HepG2 (cell line): ENCODE measurements around the gene ELAVL2. TPM values are rescaled to one million over a fixed set of nuclear protein-coding genes. Genes with fewer than 3 reads are reported as not detected.

Source experiments
- ATAC-seq: fragments of 200-7000 bp; cut with Tn5 transposase; 3 replicates; pipeline ENCODE4 v1.9.1; 2020; ENCODE audit warnings: mild to moderate bottlenecking, moderate library complexity
- BruUV-seq: library from RNA; stranded (reverse); fragments of 400-500 nt; replicated peaks from 2 replicates; lab custom pipeline; 2021; lab: Mats Ljungman, UMichigan
- CTCF ChIA-PET: fragments of 300-600 bp; formaldehyde crosslinking; extraction: SDS; loops from one replicate; lab custom pipeline; 2021; ENCODE audit warnings: low total read pairs, inconsistent platforms, low intra/inter-chr PET ratio; lab: Yijun Ruan, JAX
- POLR2A ChIA-PET: fragments of 350-600 bp; sonication (Branson Sonifier 250); formaldehyde crosslinking; loops from one replicate; lab custom pipeline; 2020; ENCODE audit warnings: antibody characterized with exemption, inconsistent platforms; lab: Yijun Ruan, JAX
- DNase-seq: peaks from one replicate; pipeline ENCODE4 v3.0.0-alpha.2; 2015; ENCODE audit warnings: low spot score
- FAIRE-seq: peaks from 3 replicates; lab custom pipeline; 2011; peaks lifted over from hg19 to GRCh38; lab: Jason Lieb, UNC
- H2AFZ ChIP-seq: one replicate; pipeline ENCODE4 v1.6.1; 2011; ENCODE audit warnings: low read length, inconsistent platforms
- H3K27ac ChIP-seq: fragments of 300-600 bp; 3 replicates; pipeline ENCODE4 v1.8.0; 2011; ENCODE audit warnings: mixed run types, mild to moderate bottlenecking, mixed read lengths, low read length, inconsistent platforms; ENCODE audit not compliant: insufficient read depth; ENCODE audit errors: extremely low read length
- H3K27me3 ChIP-seq, 2 experiments: fragments of 200-600 bp in 1 of 2; 2 replicates in 1 of 2; 3 replicates in 1 of 2; pipeline versions ENCODE4 v1.6.0 to v1.8.0; 2011; ENCODE audit warnings: low read length in 2 of 2, mild to moderate bottlenecking in 2 of 2, moderate library complexity in 2 of 2, inconsistent platforms in 1 of 2; ENCODE audit not compliant: insufficient read depth in 2 of 2, control insufficient read depth in 1 of 2
- H3K36me3 ChIP-seq, 2 experiments: fragments of 200-600 bp in 1 of 2; replicated peaks in 1 of 2; 2 replicates in 1 of 2; 3 replicates in 1 of 2; pipeline versions ENCODE4 v1.5.1 to v1.8.0; 2011; ENCODE audit warnings: low read length in 2 of 2, inconsistent platforms in 1 of 2; ENCODE audit not compliant: insufficient read depth in 2 of 2, control insufficient read depth in 1 of 2
- H3K4me1 ChIP-seq: 2 replicates; pipeline ENCODE4 v1.5.1; 2012; ENCODE audit warnings: low read length, inconsistent platforms; ENCODE audit not compliant: insufficient read depth
- H3K4me2 ChIP-seq: 2 replicates; pipeline ENCODE4 v1.6.0; 2011; ENCODE audit warnings: low read depth, low read length, inconsistent platforms
- H3K4me3 ChIP-seq, 3 experiments: fragments of 200-600 bp in 1 of 3; sonication (generic), shearing (Covaris generic) in 1 of 3; replicated peaks in 1 of 3; 2 replicates each; pipeline ENCODE4 v1.5.1; 2011 to 2016; ENCODE audit warnings: low read length in 3 of 3, inconsistent platforms in 2 of 3, low read depth in 2 of 3, mild to moderate bottlenecking in 2 of 3, control low read depth in 1 of 3, mixed read lengths in 1 of 3; ENCODE audit not compliant: insufficient read depth in 1 of 3
- H3K79me2 ChIP-seq: one replicate; pipeline ENCODE4 v1.6.1; 2011; ENCODE audit warnings: low read length, inconsistent platforms; ENCODE audit not compliant: insufficient read depth
- H3K9ac ChIP-seq: 2 replicates; pipeline ENCODE4 v1.6.0; 2011; ENCODE audit warnings: mild to moderate bottlenecking, low read depth, low read length, inconsistent platforms; ENCODE audit not compliant: insufficient read depth
- H3K9me3 ChIP-seq: 2 replicates; pipeline ENCODE4 v1.5.1; 2012; ENCODE audit warnings: mild to moderate bottlenecking, low read length
- H4K20me1 ChIP-seq: 2 replicates; pipeline ENCODE4 v1.6.0; 2011; ENCODE audit warnings: inconsistent platforms, mild to moderate bottlenecking, low read length, moderate library complexity; ENCODE audit not compliant: insufficient read depth
- SNAPC2 ChIP-seq: sonication (generic); formaldehyde crosslinking; IDR thresholded peaks from 2 replicates; pipeline ENCODE4 v1.8.1; 2022; ENCODE audit warnings: mild to moderate bottlenecking, missing genetic modification reagents
- TGIF2 ChIP-seq: IDR thresholded peaks from 2 replicates; pipeline ENCODE4 v1.6.1; 2016; ENCODE audit warnings: control low read depth, missing compliant biosample characterization
- ZNF468 ChIP-seq: sonication (generic); formaldehyde crosslinking; IDR thresholded peaks from 2 replicates; pipeline ENCODE4 v1.8.0; 2022; ENCODE audit warnings: mild to moderate bottlenecking, moderate library complexity, missing genetic modification reagents
- WGBS: methylation state at CpG from one replicate; pipeline ENCODE4 v1.1.6; 2017; ENCODE audit warnings: low lambda C conversion rate; 5-methylcytosine and 5-hydroxymethylcytosine counted together
- in situ Hi-C: cut with HindIII; loops from 2 replicates; pipeline ENCODE4 v1.10.0; 2017; ENCODE audit warnings: low pct_unique_long_range_greater_than_20kb; ENCODE audit not compliant: extremely low pct_ligation_motif_present
- intact Hi-C: fragments of 100-400 bp; cut with micrococcal nuclease; formaldehyde crosslinking; loops from one replicate; pipeline ENCODE4 v1.10.0; 2022; ENCODE audit not compliant: unreplicated experiment
- polyA plus RNA-seq, 8 experiments: library from polyadenylated mRNA; depleted of rRNA in 3 of 8; stranded (reverse) in 7 of 8; unstranded in 1 of 8; fragments of >200 nt; fragmentation: Illumina TruSeq in 4 of 8; extraction: Trizol in 4 of 8; gene quantifications; 2 replicates each; pipeline versions ENCODE4 v1.2.1 to v1.2.3, GENCODE V29; 2011 to 2016; ENCODE audit warnings: low read depth in 4 of 8, missing spikeins in 1 of 8, mixed read lengths in 1 of 8; ENCODE audit not compliant: insufficient read depth in 1 of 8
- total RNA-seq, 5 experiments: library from RNA; depleted of rRNA; stranded (reverse); fragments of >200 nt; fragmentation: Illumina TruSeq; extraction: Trizol; gene quantifications; 2 replicates each; pipeline ENCODE4 v1.2.3, GENCODE V29; 2016; ENCODE audit warnings: low read depth in 1 of 5
- TF ChIP-seq, protein P1 (sequence below): IDR thresholded peaks from 2 replicates; pipeline ENCODE4 v1.6.1; 2016; ENCODE audit warnings: control low read depth
- TF ChIP-seq, protein P2 (sequence below): sonication (generic); formaldehyde crosslinking; IDR thresholded peaks from 2 replicates; pipeline ENCODE4 v1.9.0; 2021; ENCODE audit warnings: missing genetic modification reagents, borderline replicate concordance
- TF ChIP-seq, protein P3 (sequence below): sonication (generic); formaldehyde crosslinking; IDR thresholded peaks from 2 replicates; pipeline ENCODE4 v1.4.0; 2020; ENCODE audit warnings: missing genetic modification reagents
- TF ChIP-seq, protein P4 (sequence below): sonication (generic); formaldehyde crosslinking; IDR thresholded peaks from 2 replicates; pipeline ENCODE4 v1.5.0; 2020; ENCODE audit warnings: mild to moderate bottlenecking, missing genetic modification reagents, borderline replicate concordance

ELAVL2 gene
- total and polyA plus RNA-seq, 2 of the 13 experiments (the other 11 are each of a cell fraction or from before 2014, with no cell fraction given), result not detected

DNA sequence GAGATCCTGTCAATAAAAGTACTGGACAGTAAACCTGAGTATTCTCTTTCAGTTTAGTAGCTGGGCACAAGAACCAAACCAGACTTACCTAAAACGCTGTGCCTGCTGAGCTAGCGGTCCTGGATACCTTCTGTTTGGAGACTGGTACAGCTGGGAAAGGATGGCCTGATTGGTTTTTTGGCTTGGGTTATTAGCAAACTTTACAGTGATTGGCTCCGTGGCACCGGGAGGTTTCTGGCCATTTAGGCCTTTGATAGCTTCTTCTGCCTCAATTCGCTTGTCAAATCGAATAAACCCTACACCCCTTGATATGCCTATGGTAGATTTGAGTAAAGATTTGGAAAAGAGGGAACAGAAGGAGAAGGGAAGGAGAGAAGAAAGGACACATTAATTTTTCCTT, 124.7 kb downstream of the ELAVL2 start:
- CTCF ChIA-PET, result no interaction called here
- 3% methylated on average over 6 of the region's 6 CpGs for WGBS

More for the DNA sequence above, 124.7 kb downstream of the ELAVL2 start:
- Histone ChIP-seq H2AFZ (no peak overlapping the region), H3K4me3 (no peak overlapping the region), H3K9me3 (no peaks in the 10 kb centered on the region), H3K9ac (no peak overlapping the region), H3K27ac (no peak overlapping the region)
- no TSS peak for BruUV-seq
- no peak for FAIRE-seq
- ATAC-seq, result no peak
- intact Hi-C loops, result no loop called here
- POLR2A ChIA-PET, result no interaction called here
- TF ChIP-seq, protein P1, sequence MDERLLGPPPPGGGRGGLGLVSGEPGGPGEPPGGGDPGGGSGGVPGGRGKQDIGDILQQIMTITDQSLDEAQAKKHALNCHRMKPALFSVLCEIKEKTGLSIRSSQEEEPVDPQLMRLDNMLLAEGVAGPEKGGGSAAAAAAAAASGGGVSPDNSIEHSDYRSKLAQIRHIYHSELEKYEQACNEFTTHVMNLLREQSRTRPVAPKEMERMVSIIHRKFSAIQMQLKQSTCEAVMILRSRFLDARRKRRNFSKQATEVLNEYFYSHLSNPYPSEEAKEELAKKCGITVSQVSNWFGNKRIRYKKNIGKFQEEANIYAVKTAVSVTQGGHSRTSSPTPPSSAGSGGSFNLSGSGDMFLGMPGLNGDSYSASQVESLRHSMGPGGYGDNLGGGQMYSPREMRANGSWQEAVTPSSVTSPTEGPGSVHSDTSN (CRISPR knock-in tag), result no peak
- TF ChIP-seq, protein P2, sequence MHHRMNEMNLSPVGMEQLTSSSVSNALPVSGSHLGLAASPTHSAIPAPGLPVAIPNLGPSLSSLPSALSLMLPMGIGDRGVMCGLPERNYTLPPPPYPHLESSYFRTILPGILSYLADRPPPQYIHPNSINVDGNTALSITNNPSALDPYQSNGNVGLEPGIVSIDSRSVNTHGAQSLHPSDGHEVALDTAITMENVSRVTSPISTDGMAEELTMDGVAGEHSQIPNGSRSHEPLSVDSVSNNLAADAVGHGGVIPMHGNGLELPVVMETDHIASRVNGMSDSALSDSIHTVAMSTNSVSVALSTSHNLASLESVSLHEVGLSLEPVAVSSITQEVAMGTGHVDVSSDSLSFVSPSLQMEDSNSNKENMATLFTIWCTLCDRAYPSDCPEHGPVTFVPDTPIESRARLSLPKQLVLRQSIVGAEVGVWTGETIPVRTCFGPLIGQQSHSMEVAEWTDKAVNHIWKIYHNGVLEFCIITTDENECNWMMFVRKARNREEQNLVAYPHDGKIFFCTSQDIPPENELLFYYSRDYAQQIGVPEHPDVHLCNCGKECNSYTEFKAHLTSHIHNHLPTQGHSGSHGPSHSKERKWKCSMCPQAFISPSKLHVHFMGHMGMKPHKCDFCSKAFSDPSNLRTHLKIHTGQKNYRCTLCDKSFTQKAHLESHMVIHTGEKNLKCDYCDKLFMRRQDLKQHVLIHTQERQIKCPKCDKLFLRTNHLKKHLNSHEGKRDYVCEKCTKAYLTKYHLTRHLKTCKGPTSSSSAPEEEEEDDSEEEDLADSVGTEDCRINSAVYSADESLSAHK (CRISPR knock-in tag), result no peak
- TF ChIP-seq, protein P3, sequence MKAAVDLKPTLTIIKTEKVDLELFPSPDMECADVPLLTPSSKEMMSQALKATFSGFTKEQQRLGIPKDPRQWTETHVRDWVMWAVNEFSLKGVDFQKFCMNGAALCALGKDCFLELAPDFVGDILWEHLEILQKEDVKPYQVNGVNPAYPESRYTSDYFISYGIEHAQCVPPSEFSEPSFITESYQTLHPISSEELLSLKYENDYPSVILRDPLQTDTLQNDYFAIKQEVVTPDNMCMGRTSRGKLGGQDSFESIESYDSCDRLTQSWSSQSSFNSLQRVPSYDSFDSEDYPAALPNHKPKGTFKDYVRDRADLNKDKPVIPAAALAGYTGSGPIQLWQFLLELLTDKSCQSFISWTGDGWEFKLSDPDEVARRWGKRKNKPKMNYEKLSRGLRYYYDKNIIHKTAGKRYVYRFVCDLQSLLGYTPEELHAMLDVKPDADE (CRISPR knock-in tag), result no peak
- TF ChIP-seq TGIF2 (CRISPR knock-in tag) (no peak), SNAPC2 (CRISPR knock-in tag) (no peak), ZNF468 (no peak)
- TF ChIP-seq, protein P4, sequence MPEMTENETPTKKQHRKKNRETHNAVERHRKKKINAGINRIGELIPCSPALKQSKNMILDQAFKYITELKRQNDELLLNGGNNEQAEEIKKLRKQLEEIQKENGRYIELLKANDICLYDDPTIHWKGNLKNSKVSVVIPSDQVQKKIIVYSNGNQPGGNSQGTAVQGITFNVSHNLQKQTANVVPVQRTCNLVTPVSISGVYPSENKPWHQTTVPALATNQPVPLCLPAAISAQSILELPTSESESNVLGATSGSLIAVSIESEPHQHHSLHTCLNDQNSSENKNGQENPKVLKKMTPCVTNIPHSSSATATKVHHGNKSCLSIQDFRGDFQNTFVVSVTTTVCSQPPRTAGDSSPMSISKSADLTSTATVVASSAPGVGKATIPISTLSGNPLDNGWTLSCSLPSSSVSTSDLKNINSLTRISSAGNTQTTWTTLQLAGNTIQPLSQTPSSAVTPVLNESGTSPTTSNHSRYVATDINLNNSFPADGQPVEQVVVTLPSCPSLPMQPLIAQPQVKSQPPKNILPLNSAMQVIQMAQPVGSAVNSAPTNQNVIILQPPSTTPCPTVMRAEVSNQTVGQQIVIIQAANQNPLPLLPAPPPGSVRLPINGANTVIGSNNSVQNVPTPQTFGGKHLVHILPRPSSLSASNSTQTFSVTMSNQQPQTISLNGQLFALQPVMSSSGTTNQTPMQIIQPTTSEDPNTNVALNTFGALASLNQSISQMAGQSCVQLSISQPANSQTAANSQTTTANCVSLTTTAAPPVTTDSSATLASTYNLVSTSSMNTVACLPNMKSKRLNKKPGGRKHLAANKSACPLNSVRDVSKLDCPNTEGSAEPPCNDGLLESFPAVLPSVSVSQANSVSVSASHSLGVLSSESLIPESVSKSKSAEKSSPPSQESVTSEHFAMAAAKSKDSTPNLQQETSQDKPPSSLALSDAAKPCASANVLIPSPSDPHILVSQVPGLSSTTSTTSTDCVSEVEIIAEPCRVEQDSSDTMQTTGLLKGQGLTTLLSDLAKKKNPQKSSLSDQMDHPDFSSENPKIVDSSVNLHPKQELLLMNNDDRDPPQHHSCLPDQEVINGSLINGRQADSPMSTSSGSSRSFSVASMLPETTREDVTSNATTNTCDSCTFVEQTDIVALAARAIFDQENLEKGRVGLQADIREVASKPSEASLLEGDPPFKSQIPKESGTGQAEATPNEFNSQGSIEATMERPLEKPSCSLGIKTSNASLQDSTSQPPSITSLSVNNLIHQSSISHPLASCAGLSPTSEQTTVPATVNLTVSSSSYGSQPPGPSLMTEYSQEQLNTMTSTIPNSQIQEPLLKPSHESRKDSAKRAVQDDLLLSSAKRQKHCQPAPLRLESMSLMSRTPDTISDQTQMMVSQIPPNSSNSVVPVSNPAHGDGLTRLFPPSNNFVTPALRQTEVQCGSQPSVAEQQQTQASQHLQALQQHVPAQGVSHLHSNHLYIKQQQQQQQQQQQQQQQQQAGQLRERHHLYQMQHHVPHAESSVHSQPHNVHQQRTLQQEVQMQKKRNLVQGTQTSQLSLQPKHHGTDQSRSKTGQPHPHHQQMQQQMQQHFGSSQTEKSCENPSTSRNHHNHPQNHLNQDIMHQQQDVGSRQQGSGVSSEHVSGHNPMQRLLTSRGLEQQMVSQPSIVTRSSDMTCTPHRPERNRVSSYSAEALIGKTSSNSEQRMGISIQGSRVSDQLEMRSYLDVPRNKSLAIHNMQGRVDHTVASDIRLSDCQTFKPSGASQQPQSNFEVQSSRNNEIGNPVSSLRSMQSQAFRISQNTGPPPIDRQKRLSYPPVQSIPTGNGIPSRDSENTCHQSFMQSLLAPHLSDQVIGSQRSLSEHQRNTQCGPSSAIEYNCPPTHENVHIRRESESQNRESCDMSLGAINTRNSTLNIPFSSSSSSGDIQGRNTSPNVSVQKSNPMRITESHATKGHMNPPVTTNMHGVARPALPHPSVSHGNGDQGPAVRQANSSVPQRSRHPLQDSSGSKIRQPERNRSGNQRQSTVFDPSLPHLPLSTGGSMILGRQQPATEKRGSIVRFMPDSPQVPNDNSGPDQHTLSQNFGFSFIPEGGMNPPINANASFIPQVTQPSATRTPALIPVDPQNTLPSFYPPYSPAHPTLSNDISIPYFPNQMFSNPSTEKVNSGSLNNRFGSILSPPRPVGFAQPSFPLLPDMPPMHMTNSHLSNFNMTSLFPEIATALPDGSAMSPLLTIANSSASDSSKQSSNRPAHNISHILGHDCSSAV (CRISPR knock-in tag), result no peak
- TF ChIP-seq, all 625 proteins: peak for 0
- no peak overlapping the region for H3K4me2 ChIP-seq
- no peaks in the 10 kb centered on the region for H4K20me1 ChIP-seq
- in situ Hi-C loops, result no loop called here
- no peaks in the 10 kb centered on the region for H3K36me3 ChIP-seq
- H3K27me3 ChIP-seq, result no peaks in the 10 kb centered on the region
- no peaks in the 10 kb centered on the region for H3K4me1 ChIP-seq
- no peaks in the 10 kb centered on the region for H3K79me2 ChIP-seq
- no peak for DNase-seq
